ENCODE measurements around the gene SPTBN2. TPM values are rescaled to one million over a fixed set of nuclear protein-coding genes. Genes with fewer than 3 reads are reported as not detected.
"Not testable (repeated sequence)": the region's sequence is repeated elsewhere in the genome, so short reads cannot be mapped to it uniquely, and the experiment has no call there.

Gene SPTBN2
- total RNA-seq, 1 donor: 0.10 TPM

GRCh38 chr11:66734215-66734614 is 5.2 kb upstream of the SPTBN2 start:
- Histone ChIP-seq H3K4me3 (ENCODE audit: low read length) (no peak overlapping the region), H3K9me3 (ENCODE audit: low read depth, low read length) (no peaks in the 10 kb centered on the region), H3K4me1 (ENCODE audit: insufficient read depth, low read length) (no peaks in the 10 kb centered on the region), H3K27me3 (ENCODE audit: insufficient read depth, low read length) (peaks cover 28% of the 10 kb centered on the region)

GRCh38 chr11:66729447-66729846 is 431 bp upstream of the SPTBN2 start:
- Histone ChIP-seq H3K9me3 (ENCODE audit: low read depth, low read length) (no peaks in the 10 kb centered on the region), H3K27me3 (ENCODE audit: insufficient read depth, low read length) (peaks cover 66% of the 10 kb centered on the region), H3K4me1 (ENCODE audit: insufficient read depth, low read length) (peaks cover 13% of the 10 kb centered on the region), H3K4me3 (ENCODE audit: low read length) (no peak overlapping the region)

GRCh38 chr11:66728038-66728692 is 851 bp downstream of the SPTBN2 start:
- Histone ChIP-seq H3K4me3 (ENCODE audit: low read length) (no peak overlapping the region), H3K9me3 (ENCODE audit: low read depth, low read length) (no peaks in the 10 kb centered on the region), H3K4me1 (ENCODE audit: insufficient read depth, low read length) (peaks cover 13% of the 10 kb centered on the region), H3K27me3 (ENCODE audit: insufficient read depth, low read length) (peaks cover 64% of the 10 kb centered on the region)

GRCh38 chr11:66727282-66728037 is 1.6 kb downstream of the SPTBN2 start:
- Histone ChIP-seq H3K9me3 (ENCODE audit: low read depth, low read length) (no peaks in the 10 kb centered on the region), H3K4me1 (ENCODE audit: insufficient read depth, low read length) (peaks cover 13% of the 10 kb centered on the region), H3K27me3 (ENCODE audit: insufficient read depth, low read length) (peaks cover 61% of the 10 kb centered on the region), H3K4me3 (ENCODE audit: low read length) (no peak overlapping the region)

GRCh38 chr11:66725647-66726046 is 3.4 kb downstream of the SPTBN2 start:
- peaks cover 13% of the 10 kb centered on the region for H3K4me1 ChIP-seq (ENCODE audit: insufficient read depth, low read length)
- no peaks in the 10 kb centered on the region for H3K9me3 ChIP-seq (ENCODE audit: low read depth, low read length)
- peaks cover 53% of the 10 kb centered on the region for H3K27me3 ChIP-seq (ENCODE audit: insufficient read depth, low read length)
- H3K4me3 ChIP-seq (ENCODE audit: low read length): no peak overlapping the region

GRCh38 chr11:66725114-66725513 is 3.9 kb downstream of the SPTBN2 start:
- peaks cover 13% of the 10 kb centered on the region for H3K4me1 ChIP-seq (ENCODE audit: insufficient read depth, low read length)
- H3K27me3 ChIP-seq (ENCODE audit: insufficient read depth, low read length): peaks cover 48% of the 10 kb centered on the region
- no peaks in the 10 kb centered on the region for H3K9me3 ChIP-seq (ENCODE audit: low read depth, low read length)
- H3K4me3 ChIP-seq (ENCODE audit: low read length): no peak overlapping the region

GRCh38 chr11:66724167-66724566 is 4.8 kb downstream of the SPTBN2 start:
- H3K4me3 ChIP-seq (ENCODE audit: low read length); H3K9me3 ChIP-seq (ENCODE audit: low read depth, low read length): not testable (repeated sequence)
- Histone ChIP-seq H3K4me1 (ENCODE audit: insufficient read depth, low read length) (peaks cover 13% of the 10 kb centered on the region), H3K27me3 (ENCODE audit: insufficient read depth, low read length) (peaks cover 39% of the 10 kb centered on the region)

GRCh38 chr11:66723693-66724092 is 5.3 kb downstream of the SPTBN2 start:
- Histone ChIP-seq H3K27me3 (ENCODE audit: insufficient read depth, low read length) (peaks cover 35% of the 10 kb centered on the region), H3K4me3 (ENCODE audit: low read length) (no peak overlapping the region), H3K4me1 (ENCODE audit: insufficient read depth, low read length) (peaks cover 11% of the 10 kb centered on the region), H3K9me3 (ENCODE audit: low read depth, low read length) (no peaks in the 10 kb centered on the region)

GRCh38 chr11:66722745-66723651 is 6.0 kb downstream of the SPTBN2 start:
- Histone ChIP-seq H3K4me3 (ENCODE audit: low read length) (no peak overlapping the region), H3K9me3 (ENCODE audit: low read depth, low read length) (no peaks in the 10 kb centered on the region), H3K4me1 (ENCODE audit: insufficient read depth, low read length) (peaks cover 8% of the 10 kb centered on the region), H3K27me3 (ENCODE audit: insufficient read depth, low read length) (peaks cover 31% of the 10 kb centered on the region)

- Histone ChIP-seq H3K27me3 (ENCODE audit: insufficient read depth, low read length) (peaks cover 25% of the 10 kb centered on the region), H3K4me3 (ENCODE audit: low read length) (no peak overlapping the region), H3K4me1 (ENCODE audit: insufficient read depth, low read length) (peaks cover 2% of the 10 kb centered on the region), H3K9me3 (ENCODE audit: low read depth, low read length) (no peaks in the 10 kb centered on the region)
Measured at GRCh38 chr11:66721939-66722338, 7.1 kb downstream of the SPTBN2 start.

- Histone ChIP-seq H3K4me3 (ENCODE audit: low read length) (no peak overlapping the region), H3K9me3 (ENCODE audit: low read depth, low read length) (no peaks in the 10 kb centered on the region), H3K27me3 (ENCODE audit: insufficient read depth, low read length) (peaks cover 16% of the 10 kb centered on the region), H3K4me1 (ENCODE audit: insufficient read depth, low read length) (no peaks in the 10 kb centered on the region)
Measured at GRCh38 chr11:66720899-66721470, 8.0 kb downstream of the SPTBN2 start.

GRCh38 chr11:66720223-66720898 is 8.7 kb downstream of the SPTBN2 start:
- Histone ChIP-seq H3K27me3 (ENCODE audit: insufficient read depth, low read length) (peaks cover 10% of the 10 kb centered on the region), H3K4me1 (ENCODE audit: insufficient read depth, low read length) (no peaks in the 10 kb centered on the region), H3K4me3 (ENCODE audit: low read length) (no peak overlapping the region), H3K9me3 (ENCODE audit: low read depth, low read length) (no peaks in the 10 kb centered on the region)

- Histone ChIP-seq H3K9me3 (ENCODE audit: low read depth, low read length) (no peaks in the 10 kb centered on the region), H3K4me1 (ENCODE audit: insufficient read depth, low read length) (no peaks in the 10 kb centered on the region), H3K27me3 (ENCODE audit: insufficient read depth, low read length) (no peaks in the 10 kb centered on the region), H3K4me3 (ENCODE audit: low read length) (no peak overlapping the region)
Measured at GRCh38 chr11:66719111-66719872, 9.7 kb downstream of the SPTBN2 start.

Measured in mononuclear cell (primary cell).